Activated CD4-positive, alpha-beta T cell treated with anti-CD3 and anti-CD28 coated beads, Interleukin-2, amount 50 U/mL, for 4 hours (primary cell): ENCODE measurements around the gene MYO18B.
"Not testable (repeated sequence)": the region's sequence is repeated elsewhere in the genome, so short reads cannot be mapped to it uniquely, and the experiment has no call there.

ENCODE experiments used
- DNase-seq, 2 experiments: peaks; one replicate each; pipeline ENCODE4 v3.0.0-alpha.2; 2020

The MYO18B gene

DNA sequence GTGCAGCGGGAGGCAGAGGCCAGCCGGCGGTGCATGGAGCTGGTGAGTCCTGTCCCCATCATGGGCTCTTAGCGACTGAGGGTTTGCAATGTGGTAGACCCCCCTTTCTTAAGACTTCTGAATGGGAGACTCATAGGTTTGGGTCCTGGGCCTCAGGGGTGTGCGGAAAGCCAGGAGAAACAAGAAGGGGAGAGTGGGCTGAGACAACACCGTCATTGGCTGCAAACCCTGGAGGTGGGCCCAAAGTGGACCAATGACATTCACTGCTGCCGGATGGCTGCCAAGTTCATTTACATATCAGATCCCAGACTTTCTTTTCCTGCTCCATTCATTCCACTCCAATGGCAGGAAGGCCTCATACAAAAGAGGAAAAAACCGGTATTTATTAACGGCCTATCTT, 213.3 kb downstream of the MYO18B start:
- no peak for DNase-seq

GRCh38 chr22:25956801-25957200, 214.8 kb downstream of the MYO18B start:
- DNase-seq: no peak

DNA sequence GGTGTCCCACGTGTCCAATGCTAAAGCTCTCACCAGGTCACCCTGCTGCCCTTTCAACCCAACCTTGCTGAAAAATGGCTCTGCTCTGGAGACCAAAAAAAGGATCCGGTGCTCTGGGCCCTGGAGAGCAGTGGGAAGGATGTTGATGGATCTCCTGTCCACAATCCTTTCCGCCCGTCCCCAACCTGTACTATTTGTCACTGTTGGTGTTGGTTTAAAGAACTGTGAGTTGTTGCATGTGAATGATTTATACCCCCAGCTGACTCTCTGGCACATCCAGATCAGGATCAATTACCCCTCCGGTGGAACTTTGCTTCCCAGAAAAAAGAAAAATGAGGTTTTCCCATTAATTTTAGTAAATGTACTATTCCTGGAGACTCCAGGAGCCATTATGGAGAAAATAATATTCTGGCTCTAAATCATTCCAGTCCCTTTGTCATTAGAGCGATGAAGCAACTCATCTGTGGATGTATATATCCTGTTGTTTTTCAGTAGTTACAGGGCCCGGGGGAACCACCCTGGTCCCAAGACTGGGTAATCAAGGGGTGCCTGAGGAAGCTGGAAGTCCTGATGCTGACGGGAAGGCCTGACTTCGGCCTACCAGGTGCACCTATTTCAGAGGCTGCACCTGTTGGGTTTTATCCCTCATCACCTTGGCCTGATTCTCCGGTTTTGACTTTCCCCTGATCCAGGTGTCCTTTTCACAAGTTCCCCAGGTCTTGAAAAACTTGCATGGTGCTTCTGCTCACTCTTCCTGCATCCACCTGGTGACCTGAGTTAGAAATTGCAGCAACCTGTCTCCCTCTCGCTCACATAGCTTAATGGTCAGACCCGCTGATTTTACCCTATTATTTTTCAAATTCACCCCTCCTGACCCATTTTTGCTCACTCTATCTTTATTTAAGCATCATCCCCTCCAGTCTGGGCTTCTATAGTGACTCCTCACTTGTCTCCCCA, 218.1 kb downstream of the MYO18B start:
- DNase-seq: no peak

GRCh38 chr22:25961699-25962098, 219.7 kb downstream of the MYO18B start:
- DNase-seq: no peak

- DNase-seq: no peak
These were observed 220.7 kb downstream of the MYO18B start for GRCh38 chr22:25962711-25963110.

DNA sequence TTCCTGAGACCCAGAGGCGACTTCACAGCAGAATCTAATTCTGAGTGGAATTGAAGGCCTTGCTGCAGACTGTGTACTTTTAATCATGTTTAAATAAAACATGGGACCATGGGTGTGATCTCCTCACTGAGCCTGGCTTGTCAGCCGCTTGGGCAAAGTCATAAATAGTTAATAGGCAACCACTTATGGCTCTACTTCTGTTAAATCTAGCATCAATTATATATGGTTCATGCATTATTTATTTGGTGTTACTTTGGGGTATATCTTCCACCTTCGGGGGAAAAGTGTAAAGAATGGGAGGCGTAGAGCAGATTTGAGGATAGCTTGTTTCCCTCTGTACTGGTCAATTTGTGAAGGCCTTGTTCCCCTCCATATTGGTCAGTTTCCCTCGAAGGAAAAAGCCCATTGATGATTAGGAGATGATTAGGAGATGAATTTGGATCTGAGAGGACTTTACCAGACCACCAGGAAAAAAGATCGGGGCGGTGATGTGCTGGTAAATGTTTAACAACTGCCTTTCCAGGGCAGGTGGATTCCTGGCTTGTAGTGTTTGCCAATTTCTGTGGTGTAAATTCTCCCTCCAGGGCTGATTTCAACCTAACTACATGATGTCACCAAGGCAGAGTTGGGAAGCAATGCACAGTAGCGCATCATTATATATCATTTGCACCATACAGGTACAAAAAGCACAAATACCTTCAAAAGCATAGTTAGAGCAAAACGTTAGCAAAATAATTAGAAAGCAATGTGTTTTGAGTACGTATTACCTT, 223.2 kb downstream of the MYO18B start:
- no peak for DNase-seq

DNA sequence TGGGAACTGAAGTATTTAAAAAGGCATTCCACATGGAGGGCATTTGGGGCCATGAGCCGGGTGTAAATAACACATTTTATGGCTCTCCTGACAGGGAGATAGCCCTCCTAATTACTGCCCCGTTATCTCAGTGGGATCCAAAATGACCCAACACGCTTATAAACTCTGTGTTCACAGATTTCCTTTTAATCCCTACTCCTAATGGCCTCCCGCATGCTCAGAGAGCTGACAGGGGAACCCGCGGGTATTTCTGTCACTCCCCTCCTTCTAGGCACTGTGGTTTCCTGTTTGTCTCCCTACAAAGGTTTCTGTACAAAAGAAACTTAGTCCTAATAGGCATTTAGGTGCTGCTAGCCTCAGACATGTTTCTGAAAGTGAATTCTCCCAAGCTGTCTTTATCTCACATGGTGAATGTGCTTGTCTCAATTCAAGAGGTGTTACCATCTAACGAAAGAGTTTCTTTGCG, 224.5 kb downstream of the MYO18B start:
- DNase-seq: no peak

GRCh38 chr22:25969286-25969685, 227.3 kb downstream of the MYO18B start:
- DNase-seq: no peak

DNA sequence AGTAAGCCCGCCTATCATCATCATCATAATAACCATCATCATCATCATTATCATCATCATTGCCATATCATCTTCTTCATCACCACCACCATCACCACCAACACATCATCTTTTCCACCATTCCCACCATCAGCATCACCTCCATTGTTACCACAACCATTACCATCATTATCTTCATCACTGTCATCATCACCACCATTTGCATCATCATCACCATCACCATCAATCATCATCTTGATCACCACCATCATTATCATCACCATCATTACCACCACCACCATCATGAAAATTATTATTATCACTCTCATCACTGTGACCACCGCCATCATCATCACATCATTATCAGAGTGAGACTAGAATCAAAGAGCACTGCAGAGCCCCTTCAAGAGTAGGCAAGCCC, 227.9 kb downstream of the MYO18B start:
- no peak for DNase-seq

GRCh38 chr22:25970374-25970911, 228.5 kb downstream of the MYO18B start:
- DNase-seq: no peak

- no peak for DNase-seq
These were observed 229.2 kb downstream of the MYO18B start for GRCh38 chr22:25970999-25971811.

GRCh38 chr22:25972397-25972796, 230.4 kb downstream of the MYO18B start:
- DNase-seq: no peak

DNA sequence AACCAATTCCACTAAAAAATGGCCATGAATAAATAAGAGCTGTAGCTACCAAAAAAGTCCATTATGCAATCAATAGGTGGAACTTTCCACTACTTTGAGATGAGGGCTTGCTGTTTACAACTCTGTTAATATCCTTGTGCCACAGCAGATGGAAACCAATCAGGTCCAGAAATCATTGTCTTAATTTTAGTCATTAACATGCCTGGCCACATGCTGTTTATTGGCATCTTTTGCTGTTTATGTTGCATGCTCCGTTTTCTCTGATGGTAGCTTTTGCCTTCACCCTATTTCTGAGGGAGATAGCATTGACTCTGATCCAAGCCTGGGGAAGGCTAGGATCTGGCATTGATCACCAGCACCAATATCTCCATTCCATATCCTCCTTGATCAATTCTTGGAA, 234.4 kb downstream of the MYO18B start:
- DNase-seq: no peak

DNA sequence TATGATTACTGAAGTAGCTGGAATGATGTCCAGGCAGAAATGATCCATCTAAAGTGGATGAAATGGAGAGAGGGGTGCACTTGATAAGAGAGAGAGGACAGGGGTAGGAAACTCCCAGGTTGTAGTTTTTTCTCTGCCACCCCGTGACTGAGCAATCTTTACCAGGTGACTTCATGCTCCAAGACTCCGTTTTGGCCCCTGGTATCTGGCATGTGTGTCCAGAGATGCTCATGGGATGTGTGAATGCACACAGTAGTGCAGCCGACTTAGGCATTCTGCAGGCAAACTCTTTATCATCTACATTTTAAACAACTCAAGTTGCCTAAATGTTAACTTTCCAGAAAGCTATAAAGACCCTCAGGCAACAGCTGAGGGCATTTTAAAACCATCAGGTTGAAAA, 238.0 kb downstream of the MYO18B start:
- DNase-seq: no peak

GRCh38 chr22:25984911-25985310, 242.9 kb downstream of the MYO18B start:
- DNase-seq: not testable (repeated sequence)

DNA sequence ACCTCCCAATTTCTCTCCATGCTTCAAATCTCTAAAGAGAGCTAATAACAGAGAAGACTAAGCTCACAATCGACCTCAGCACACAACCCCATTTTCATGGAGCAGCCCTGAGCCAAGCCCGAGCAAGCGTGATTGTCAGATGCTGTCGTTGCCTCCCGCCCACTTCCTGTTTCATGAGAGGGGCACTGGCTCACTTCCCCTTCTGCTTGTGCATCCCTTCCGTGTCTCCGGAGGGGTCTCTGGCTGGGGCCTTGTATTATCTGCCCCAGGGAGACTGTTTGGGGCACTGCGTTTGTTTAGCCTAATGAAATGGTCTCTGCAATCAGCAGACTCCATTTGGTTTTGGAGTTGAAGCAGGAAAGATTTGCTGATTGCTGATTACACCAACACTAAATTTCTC, 246.0 kb downstream of the MYO18B start:
- DNase-seq: no peak

DNA sequence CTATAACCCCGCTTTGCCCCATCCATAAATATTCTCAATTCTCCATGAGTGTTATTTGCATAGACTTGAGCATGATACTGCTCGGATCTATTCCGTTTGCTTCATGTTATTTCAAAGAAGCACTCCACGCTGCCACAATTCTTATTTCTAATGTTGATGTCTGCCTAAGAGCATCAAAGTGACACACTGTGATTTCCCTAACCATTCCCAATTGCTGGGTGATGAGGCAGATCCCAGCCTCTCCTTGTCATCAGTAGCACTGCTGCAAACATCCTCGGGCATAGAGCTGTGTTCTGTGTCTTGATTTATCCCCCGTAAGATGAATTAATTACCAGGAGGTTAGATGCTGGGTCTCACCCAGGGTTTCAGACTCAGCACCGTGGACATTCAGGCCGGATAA, 249.0 kb downstream of the MYO18B start:
- DNase-seq: no peak

GRCh38 chr22:25992331-25992730, 250.3 kb downstream of the MYO18B start:
- no peak for DNase-seq

- DNase-seq: no peak
These were observed 254.7 kb downstream of the MYO18B start for GRCh38 chr22:25996669-25997068.

DNA sequence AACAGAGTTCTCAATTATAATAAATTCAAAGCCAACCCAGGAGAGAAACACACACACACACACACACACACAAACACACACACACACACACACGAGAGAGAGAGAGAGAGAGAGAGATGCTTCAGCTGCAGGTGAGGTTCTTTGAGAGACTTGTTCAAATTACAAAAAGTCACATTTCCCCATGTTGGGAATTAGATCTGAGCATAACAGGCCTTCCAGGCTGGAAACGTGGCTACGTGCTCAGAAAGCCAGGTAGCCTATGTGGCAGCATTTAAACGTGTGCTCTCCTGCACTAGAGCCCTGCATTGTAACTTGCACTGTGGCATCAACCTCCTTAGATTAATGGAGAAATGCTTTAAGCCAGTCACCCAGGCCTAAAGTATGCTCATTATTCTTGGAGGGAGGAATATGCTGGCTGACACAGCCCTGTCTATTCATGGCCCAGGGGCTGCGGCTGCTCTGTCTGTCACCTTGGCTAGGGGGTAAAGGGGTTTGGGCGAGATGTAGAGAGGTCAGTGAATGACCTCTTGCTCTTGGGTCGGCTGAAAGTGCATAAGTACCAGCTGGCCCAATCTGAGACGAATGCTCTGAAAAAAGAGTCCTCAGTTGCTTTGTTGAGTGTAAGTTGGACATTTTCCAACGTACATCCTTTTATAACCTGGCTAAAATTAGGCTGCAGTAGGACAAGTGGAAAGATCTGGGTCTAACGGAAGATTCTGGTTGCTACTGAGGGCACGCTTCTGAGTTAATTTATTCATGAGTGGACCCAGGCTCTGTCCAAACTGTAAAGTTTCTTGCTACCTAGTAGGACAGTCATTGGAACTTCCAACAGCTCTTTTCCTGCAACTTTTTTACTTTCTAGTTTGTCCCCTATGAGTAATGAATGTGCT, 256.1 kb downstream of the MYO18B start:
- DNase-seq: no peak

DNA sequence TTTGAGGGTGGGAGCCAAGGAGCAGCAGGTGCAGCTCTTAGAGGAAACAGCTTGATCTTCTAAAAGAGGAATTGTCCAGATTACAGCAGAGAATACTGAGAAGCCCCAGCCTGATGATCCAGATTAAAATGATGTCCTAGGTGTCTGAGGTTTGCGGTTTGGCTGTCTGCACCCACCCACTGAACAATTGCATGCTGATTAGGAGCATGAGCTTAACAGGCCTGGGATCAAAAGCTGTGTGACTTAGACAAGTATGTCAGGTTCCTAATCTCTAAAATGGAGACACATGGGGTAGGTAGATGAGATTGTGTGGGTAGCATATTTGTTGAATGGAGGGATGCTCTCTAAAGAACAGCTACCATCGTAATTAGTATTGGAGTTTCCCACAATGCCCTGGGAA, 260.5 kb downstream of the MYO18B start:
- no peak for DNase-seq

- no peak for DNase-seq
These were observed 262.5 kb downstream of the MYO18B start for GRCh38 chr22:26004477-26004876.
